IMR-90 (cell line): ENCODE measurements around the gene IFFO2. TPM values are rescaled to one million over a fixed set of nuclear protein-coding genes. Genes with fewer than 3 reads are reported as not detected.

Source experiments
- ATAC-seq: fragments of 200-7000 bp; cut with Tn5 transposase; 2 replicates; pipeline ENCODE4 v1.9.1; 2020; ENCODE audit warnings: low read depth, mild to moderate bottlenecking, moderate library complexity
- BruUV-seq: library from RNA; stranded (reverse); fragments of 400-500 nt; replicated peaks from 2 replicates; lab custom pipeline; 2021; lab: Mats Ljungman, UMichigan
- CTCF ChIA-PET: fragments of 300-600 bp; formaldehyde crosslinking; extraction: SDS; loops from one replicate; lab custom pipeline; 2021; ENCODE audit warnings: antibody characterized with exemption; lab: Yijun Ruan, JAX
- POLR2A ChIA-PET: fragments of 300-600 bp; sonication (Branson Sonifier 250); formaldehyde crosslinking; loops from one replicate; lab custom pipeline; 2022; ENCODE audit warnings: antibody characterized with exemption; ENCODE audit not compliant: unreplicated experiment; lab: Charles Lee
- DNase-seq: peaks from one replicate; pipeline ENCODE4 v3.0.0; 2013
- H2AFZ ChIP-seq: replicated peaks from 2 replicates; pipeline ENCODE3; 2013; ENCODE audit warnings: low read length, mild to moderate bottlenecking; ENCODE audit not compliant: poor library complexity
- H2AK5ac ChIP-seq: 2 replicates; pipeline ENCODE4 v1.6.1; 2013; ENCODE audit warnings: low read depth, low read length, inconsistent platforms
- H2AK9ac ChIP-seq: replicated peaks from 2 replicates; pipeline ENCODE3; 2013; ENCODE audit warnings: mild to moderate bottlenecking, low read depth, low read length, moderate library complexity; ENCODE audit not compliant: poor library complexity
- H2BK120ac ChIP-seq: 2 replicates; pipeline ENCODE4 v1.6.1; 2013; ENCODE audit warnings: low read depth, low read length, inconsistent platforms
- H2BK15ac ChIP-seq: 3 replicates; pipeline ENCODE4 v1.6.1; 2013; ENCODE audit warnings: low read depth, low read length, inconsistent platforms
- H2BK20ac ChIP-seq: 2 replicates; pipeline ENCODE4 v1.6.1; 2013; ENCODE audit warnings: low read depth, mild to moderate bottlenecking, inconsistent platforms, low read length, moderate library complexity
- H2BK5ac ChIP-seq: 2 replicates; pipeline ENCODE4 v1.6.1; 2013; ENCODE audit warnings: mild to moderate bottlenecking, low read depth, low read length, inconsistent platforms; ENCODE audit not compliant: poor library complexity, severe bottlenecking
- H3K14ac ChIP-seq: replicated peaks from 2 replicates; pipeline ENCODE4 v1.6.1; 2013; ENCODE audit warnings: low read depth, low read length, inconsistent platforms
- H3K18ac ChIP-seq: 2 replicates; pipeline ENCODE4 v1.6.1; 2013; ENCODE audit warnings: low read depth, low read length, control low read depth
- H3K23ac ChIP-seq: 2 replicates; pipeline ENCODE4 v1.6.1; 2013; ENCODE audit warnings: low read depth, low read length, inconsistent platforms
- H3K27ac ChIP-seq: 2 replicates; pipeline ENCODE4 v1.5.1; 2013; ENCODE audit warnings: mild to moderate bottlenecking, control low read depth, low read length; ENCODE audit not compliant: insufficient read depth
- H3K27me3 ChIP-seq: 2 replicates; pipeline ENCODE4 v1.6.1; 2013; ENCODE audit warnings: low read length; ENCODE audit not compliant: control insufficient read depth, insufficient read depth
- H3K36me3 ChIP-seq: 2 replicates; pipeline ENCODE4 v1.6.1; 2013; ENCODE audit warnings: low read length, mixed read lengths; ENCODE audit not compliant: control insufficient read depth, insufficient read depth
- H3K4ac ChIP-seq: 2 replicates; pipeline ENCODE4 v1.6.1; 2013; ENCODE audit warnings: low read depth, low read length, inconsistent platforms
- H3K4me1 ChIP-seq: 2 replicates; pipeline ENCODE4 v1.6.1; 2013; ENCODE audit warnings: low read length, mixed read lengths; ENCODE audit not compliant: control insufficient read depth, insufficient read depth
- H3K4me2 ChIP-seq: 2 replicates; pipeline ENCODE4 v1.6.1; 2013; ENCODE audit warnings: low read depth, mild to moderate bottlenecking, control low read depth, low read length, moderate library complexity
- H3K4me3 ChIP-seq: 2 replicates; pipeline ENCODE4 v1.5.1; 2013; ENCODE audit warnings: low read depth, mild to moderate bottlenecking, control low read depth, low read length, moderate library complexity; ENCODE audit not compliant: insufficient read depth
- H3K56ac ChIP-seq: 2 replicates; pipeline ENCODE4 v1.6.1; 2013; ENCODE audit warnings: low read length, inconsistent platforms; ENCODE audit not compliant: insufficient read depth; ENCODE audit errors: extremely low read depth
- H3K79me1 ChIP-seq, 2 experiments: 2 replicates each; pipeline ENCODE4 v1.6.1; 2013; ENCODE audit warnings: low read length in 2 of 2, inconsistent platforms in 1 of 2, low read depth in 1 of 2
- H3K9ac ChIP-seq: 2 replicates; pipeline ENCODE4 v1.6.1; 2013; ENCODE audit warnings: low read depth, low read length, control low read depth
- H3K9me1 ChIP-seq: 2 replicates; pipeline ENCODE4 v1.6.1; 2013; ENCODE audit warnings: low read length, inconsistent platforms; ENCODE audit not compliant: insufficient read depth
- H3K9me3 ChIP-seq: 2 replicates; pipeline ENCODE4 v1.6.1; 2013; ENCODE audit warnings: low read length; ENCODE audit not compliant: control insufficient read depth, insufficient read depth
- H4K20me1 ChIP-seq: 2 replicates; pipeline ENCODE4 v1.6.1; 2013; ENCODE audit warnings: low read length, inconsistent platforms; ENCODE audit not compliant: insufficient read depth
- H4K5ac ChIP-seq: 2 replicates; pipeline ENCODE4 v1.6.1; 2013; ENCODE audit warnings: mild to moderate bottlenecking, low read depth, low read length, control low read depth
- H4K8ac ChIP-seq, 2 experiments: 2 replicates each; pipeline ENCODE4 v1.6.1; 2013; ENCODE audit warnings: low read depth in 2 of 2, low read length in 2 of 2, control low read depth in 1 of 2, inconsistent platforms in 1 of 2
- H4K91ac ChIP-seq: 2 replicates; pipeline ENCODE4 v1.6.1; 2013; ENCODE audit warnings: low read depth, low read length, inconsistent platforms; ENCODE audit not compliant: insufficient read depth
- BHLHE40 ChIP-seq: fragments of 150-350 bp; IDR thresholded peaks from 2 replicates; pipeline ENCODE4 v1.6.1; 2016; ENCODE audit warnings: mild to moderate bottlenecking, low read depth, low read length
- CEBPB ChIP-seq: IDR thresholded peaks from 2 replicates; pipeline ENCODE4 v1.6.1; 2012; ENCODE audit warnings: low read depth, low read length, improper control_type of control experiment
- CHD1 ChIP-seq: IDR thresholded peaks from 2 replicates; pipeline ENCODE4 v1.6.1; 2012; ENCODE audit warnings: low read depth, low read length, improper control_type of control experiment
- FOS ChIP-seq: fragments of 150-350 bp; IDR thresholded peaks from 2 replicates; pipeline ENCODE4 v1.6.1; 2016; ENCODE audit warnings: low read depth, low read length
- MAFK ChIP-seq: IDR thresholded peaks from 2 replicates; pipeline ENCODE4 v1.6.1; 2012; ENCODE audit warnings: low read depth, low read length, improper control_type of control experiment
- MAZ ChIP-seq: IDR thresholded peaks from 2 replicates; pipeline ENCODE4 v1.6.1; 2012; ENCODE audit warnings: low read depth, mild to moderate bottlenecking, low read length, improper control_type of control experiment, moderate library complexity, borderline replicate concordance
- MXI1 ChIP-seq: IDR thresholded peaks from 2 replicates; pipeline ENCODE4 v1.6.1; 2012; ENCODE audit warnings: low read depth, mild to moderate bottlenecking, low read length, moderate library complexity, borderline replicate concordance
- NFE2L2 ChIP-seq: fragments of 150-350 bp; IDR thresholded peaks from 2 replicates; pipeline ENCODE4 v1.6.1; 2016; ENCODE audit warnings: low read depth, mild to moderate bottlenecking, low read length
- POLR2A ChIP-seq: IDR thresholded peaks from 2 replicates; pipeline ENCODE4 v1.6.1; 2012; ENCODE audit warnings: mild to moderate bottlenecking, low read depth, low read length
- RAD21 ChIP-seq: IDR thresholded peaks from 2 replicates; pipeline ENCODE4 v1.6.1; 2012; ENCODE audit warnings: low read length, improper control_type of control experiment
- RFX5 ChIP-seq: IDR thresholded peaks from 2 replicates; pipeline ENCODE4 v1.8.0; 2012; ENCODE audit warnings: low read depth, mild to moderate bottlenecking, low read length, moderate library complexity
- SMC3 ChIP-seq: fragments of 150-350 bp; IDR thresholded peaks from 2 replicates; pipeline ENCODE4 v1.6.1; 2016; ENCODE audit warnings: low read depth, mild to moderate bottlenecking, antibody characterized with exemption, low read length, moderate library complexity
- WGBS, 2 experiments: methylation state at CpG; one replicate each; pipeline versions ENCODE4 v1.1.5 to v1.1.7; 2013; ENCODE audit warnings: missing lambda C conversion rate in 2 of 2; ENCODE audit not compliant: insufficient read length in 1 of 2; ENCODE audit errors: extremely low coverage in 2 of 2; 5-methylcytosine and 5-hydroxymethylcytosine counted together
- dilution Hi-C: fragments of 300-500 bp; cut with HindIII; formaldehyde crosslinking; loops from one replicate; pipeline ENCODE4 v1.14.3; 2018; ENCODE audit warnings: low sequenced_read_pairs; ENCODE audit not compliant: unreplicated experiment
- in situ Hi-C: fragments of 300-500 bp; cut with MboI; formaldehyde crosslinking; loops from 3 replicates; pipeline ENCODE4 v1.14.3; 2019; ENCODE audit warnings: low sequenced_read_pairs, inconsistent platforms, mixed read lengths
- intact Hi-C: fragments of 100-400 bp; cut with micrococcal nuclease; formaldehyde crosslinking; loops from 2 replicates; pipeline ENCODE4 v1.10.0; 2022
- polyA plus RNA-seq, 3 experiments: library from polyadenylated mRNA; depleted of rRNA; stranded (reverse); fragments of >200 nt; gene quantifications; 2 replicates each; pipeline ENCODE4 v1.2.3, GENCODE V29; 2012; ENCODE audit warnings: low replicate concordance in 1 of 3
- total RNA-seq: library from RNA; depleted of rRNA; stranded (reverse); fragments of >200 nt; gene quantifications from 2 replicates; pipeline ENCODE4 v1.2.3, GENCODE V29; 2012
- TF ChIP-seq, protein P1 (sequence below): conservative IDR thresholded peaks from 2 replicates; pipeline ENCODE4 v1.5.1; 2012; ENCODE audit warnings: mild to moderate bottlenecking, low read depth, low read length, improper control_type of control experiment
- TF ChIP-seq, protein P2 (sequence below): fragments of 150-350 bp; IDR thresholded peaks from 2 replicates; pipeline ENCODE4 v1.6.1; 2017; ENCODE audit warnings: mild to moderate bottlenecking, antibody characterized with exemption, low read length, low read depth
- TF ChIP-seq, protein P3 (sequence below): fragments of 150-350 bp; IDR thresholded peaks from 2 replicates; pipeline ENCODE4 v1.6.1; 2016; ENCODE audit warnings: low read depth, mild to moderate bottlenecking, low read length, moderate library complexity, borderline replicate concordance

IFFO2 gene
- total and polyA plus RNA-seq, 2 of the 4 experiments (the other 2 are of a cell fraction), result 14.5 to 18.2 TPM

DNA sequence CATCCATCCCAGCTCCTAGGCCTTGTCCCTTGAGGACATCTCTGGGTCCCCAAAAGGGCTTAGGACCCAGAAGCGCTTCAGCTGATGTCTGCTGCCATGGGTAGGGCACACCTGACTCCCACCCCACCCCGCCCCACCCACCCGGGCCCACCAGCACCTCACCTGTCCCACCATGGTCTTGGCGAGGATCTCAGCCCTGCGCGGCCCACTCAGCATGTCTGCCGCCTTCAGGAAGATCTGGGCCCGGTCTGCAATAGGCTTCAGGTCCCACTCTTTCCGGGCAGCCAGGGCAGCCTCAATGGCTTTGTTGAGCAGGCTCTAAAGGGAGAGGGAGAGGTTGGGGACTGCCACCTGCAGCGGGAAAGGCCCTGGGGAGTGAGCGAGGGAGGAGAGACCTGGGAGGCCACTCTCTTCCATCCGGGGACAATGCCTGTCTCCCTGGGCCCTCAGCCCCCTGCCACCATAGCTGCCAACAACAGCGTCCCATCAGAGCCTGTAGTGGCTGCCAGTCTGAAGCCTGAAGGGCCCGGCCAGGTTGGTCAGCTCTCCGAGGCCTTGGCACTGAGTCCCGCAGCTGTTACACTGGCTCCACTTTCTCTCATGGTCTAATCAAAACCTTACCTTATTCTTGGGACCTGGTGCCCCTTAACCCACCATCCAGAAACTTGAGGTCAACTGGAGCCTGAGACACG is 71.0 kb downstream of the IFFO2 start:
- H3K4me3 ChIP-seq, result no peak overlapping the region
- no peak overlapping the region for H2BK5ac ChIP-seq
- ATAC-seq (no peak), DNase-seq (no peak)
- H3K27ac ChIP-seq, result no peak overlapping the region
- no peaks in the 10 kb centered on the region for H3K79me1 ChIP-seq
- 0 out of 2 replicates have a peak overlapping the region, but pooled peaks have one; percentile 80 for H2AK5ac ChIP-seq
- H2BK20ac ChIP-seq, result no peak overlapping the region
- no peak overlapping the region for H3K18ac ChIP-seq
- no peak overlapping the region for H3K4ac ChIP-seq
- TF ChIP-seq, protein P1, sequence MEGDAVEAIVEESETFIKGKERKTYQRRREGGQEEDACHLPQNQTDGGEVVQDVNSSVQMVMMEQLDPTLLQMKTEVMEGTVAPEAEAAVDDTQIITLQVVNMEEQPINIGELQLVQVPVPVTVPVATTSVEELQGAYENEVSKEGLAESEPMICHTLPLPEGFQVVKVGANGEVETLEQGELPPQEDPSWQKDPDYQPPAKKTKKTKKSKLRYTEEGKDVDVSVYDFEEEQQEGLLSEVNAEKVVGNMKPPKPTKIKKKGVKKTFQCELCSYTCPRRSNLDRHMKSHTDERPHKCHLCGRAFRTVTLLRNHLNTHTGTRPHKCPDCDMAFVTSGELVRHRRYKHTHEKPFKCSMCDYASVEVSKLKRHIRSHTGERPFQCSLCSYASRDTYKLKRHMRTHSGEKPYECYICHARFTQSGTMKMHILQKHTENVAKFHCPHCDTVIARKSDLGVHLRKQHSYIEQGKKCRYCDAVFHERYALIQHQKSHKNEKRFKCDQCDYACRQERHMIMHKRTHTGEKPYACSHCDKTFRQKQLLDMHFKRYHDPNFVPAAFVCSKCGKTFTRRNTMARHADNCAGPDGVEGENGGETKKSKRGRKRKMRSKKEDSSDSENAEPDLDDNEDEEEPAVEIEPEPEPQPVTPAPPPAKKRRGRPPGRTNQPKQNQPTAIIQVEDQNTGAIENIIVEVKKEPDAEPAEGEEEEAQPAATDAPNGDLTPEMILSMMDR, result no peak
- TF ChIP-seq NFE2L2, result no peak
- TF ChIP-seq, protein P2, sequence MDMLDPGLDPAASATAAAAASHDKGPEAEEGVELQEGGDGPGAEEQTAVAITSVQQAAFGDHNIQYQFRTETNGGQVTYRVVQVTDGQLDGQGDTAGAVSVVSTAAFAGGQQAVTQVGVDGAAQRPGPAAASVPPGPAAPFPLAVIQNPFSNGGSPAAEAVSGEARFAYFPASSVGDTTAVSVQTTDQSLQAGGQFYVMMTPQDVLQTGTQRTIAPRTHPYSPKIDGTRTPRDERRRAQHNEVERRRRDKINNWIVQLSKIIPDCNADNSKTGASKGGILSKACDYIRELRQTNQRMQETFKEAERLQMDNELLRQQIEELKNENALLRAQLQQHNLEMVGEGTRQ, result no peak
- TF ChIP-seq MAFK, result no peak
- no peak for TF ChIP-seq SMC3
- TF ChIP-seq CHD1, result no peak
- TF ChIP-seq CEBPB, result no peak
- no peak for TF ChIP-seq RFX5
- no peak for TF ChIP-seq RAD21
- TF ChIP-seq BHLHE40, result no peak
- TF ChIP-seq, protein P3, sequence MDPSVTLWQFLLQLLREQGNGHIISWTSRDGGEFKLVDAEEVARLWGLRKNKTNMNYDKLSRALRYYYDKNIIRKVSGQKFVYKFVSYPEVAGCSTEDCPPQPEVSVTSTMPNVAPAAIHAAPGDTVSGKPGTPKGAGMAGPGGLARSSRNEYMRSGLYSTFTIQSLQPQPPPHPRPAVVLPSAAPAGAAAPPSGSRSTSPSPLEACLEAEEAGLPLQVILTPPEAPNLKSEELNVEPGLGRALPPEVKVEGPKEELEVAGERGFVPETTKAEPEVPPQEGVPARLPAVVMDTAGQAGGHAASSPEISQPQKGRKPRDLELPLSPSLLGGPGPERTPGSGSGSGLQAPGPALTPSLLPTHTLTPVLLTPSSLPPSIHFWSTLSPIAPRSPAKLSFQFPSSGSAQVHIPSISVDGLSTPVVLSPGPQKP, result no peak
- TF ChIP-seq POLR2A, result no peak
- no peak for TF ChIP-seq MAZ
- TF ChIP-seq FOS, result no peak
- TF ChIP-seq MXI1, result no peak
- peaks cover 5% of the 10 kb centered on the region; the same call in 1 of the 2 replicates for H3K9me1 ChIP-seq
- CTCF ChIA-PET, result interaction anchor here (0.6 to 2.5 kb wide), 3 partner anchors 28 to 1122 kb away, joined by 5 to 7 read pairs (median 7); no protein-coding TSS in a partner anchor
- H3K14ac ChIP-seq, result no peak overlapping the region
- no peaks in the 10 kb centered on the region for H3K9me3 ChIP-seq
- intact Hi-C loops (no loop called here), in situ Hi-C loops (no loop called here), dilution Hi-C loops (no loop called here)
- no peak overlapping the region for H3K56ac ChIP-seq
- no peak overlapping the region for H2BK15ac ChIP-seq
- no peak overlapping the region for H4K8ac ChIP-seq
- no TSS peak for BruUV-seq
- H3K23ac ChIP-seq, result no peak overlapping the region
- no peak overlapping the region for H4K5ac ChIP-seq
- no peak overlapping the region for H2AFZ ChIP-seq
- peak overlapping the region; percentile 74 for H2AK9ac ChIP-seq
- H3K27me3 ChIP-seq, result no peaks in the 10 kb centered on the region
- no peak overlapping the region for H3K4me2 ChIP-seq
- H3K4me1 ChIP-seq, result peaks cover 7% of the 10 kb centered on the region
- no peak overlapping the region for H2BK120ac ChIP-seq
- H3K36me3 ChIP-seq, result peaks cover 3% of the 10 kb centered on the region; the same call in 1 of the 2 replicates
- POLR2A ChIA-PET, result interaction anchor here (0.6 kb wide), 1 partner anchor 76 kb away, joined by 5 read pairs; no protein-coding TSS in a partner anchor
- H3K9ac ChIP-seq, result no peak overlapping the region
- H4K91ac ChIP-seq, result no peak overlapping the region
- 93% methylated on average over 5 of the region's 17 CpGs; no CpG with 5 or more reads in 1 of the 2 experiments for WGBS, 2 experiments
- no peaks in the 10 kb centered on the region; the same call in none of the 2 replicates for H4K20me1 ChIP-seq
